Measurements from ENCODE around the gene CELF5. TPM values are rescaled to one million over a fixed set of nuclear protein-coding genes. Genes with fewer than 3 reads are reported as not detected.
A peak's percentile ranks its signal among the peaks of the same experiment; 100 is the strongest.

CELF5 gene
- total and polyA plus RNA-seq, 12 donors: not detected

- Histone ChIP-seq H3K9me3 (no peaks in the 10 kb centered on the region), H3K27ac (peak within 1 kb of the TSS in 7 of 10 donors; percentile 5 to 98 (median 39)), H3K4me1 (peaks cover 0 to 40% (median 3%) of the 10 kb centered on the region in 9 donors), H3K27me3 (no peaks in the 10 kb centered on the region), H3K4me3 (peak within 1 kb of the TSS in 6 of 10 donors; percentile 0 to 66 (median 24)), H3K36me3 (peaks cover 0 to 3% (median 0%) of the 10 kb centered on the region in 9 donors)
- DNase-seq (no peak), ATAC-seq (peak in 7 of 8 donors; percentile 30 to 67 (median 37))
- WGBS, 2 donors: 62 to 67% methylated on average over 42 of the region's 42 CpGs
- TF ChIP-seq, protein P1, sequence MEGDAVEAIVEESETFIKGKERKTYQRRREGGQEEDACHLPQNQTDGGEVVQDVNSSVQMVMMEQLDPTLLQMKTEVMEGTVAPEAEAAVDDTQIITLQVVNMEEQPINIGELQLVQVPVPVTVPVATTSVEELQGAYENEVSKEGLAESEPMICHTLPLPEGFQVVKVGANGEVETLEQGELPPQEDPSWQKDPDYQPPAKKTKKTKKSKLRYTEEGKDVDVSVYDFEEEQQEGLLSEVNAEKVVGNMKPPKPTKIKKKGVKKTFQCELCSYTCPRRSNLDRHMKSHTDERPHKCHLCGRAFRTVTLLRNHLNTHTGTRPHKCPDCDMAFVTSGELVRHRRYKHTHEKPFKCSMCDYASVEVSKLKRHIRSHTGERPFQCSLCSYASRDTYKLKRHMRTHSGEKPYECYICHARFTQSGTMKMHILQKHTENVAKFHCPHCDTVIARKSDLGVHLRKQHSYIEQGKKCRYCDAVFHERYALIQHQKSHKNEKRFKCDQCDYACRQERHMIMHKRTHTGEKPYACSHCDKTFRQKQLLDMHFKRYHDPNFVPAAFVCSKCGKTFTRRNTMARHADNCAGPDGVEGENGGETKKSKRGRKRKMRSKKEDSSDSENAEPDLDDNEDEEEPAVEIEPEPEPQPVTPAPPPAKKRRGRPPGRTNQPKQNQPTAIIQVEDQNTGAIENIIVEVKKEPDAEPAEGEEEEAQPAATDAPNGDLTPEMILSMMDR (IDR thresholded peaks at IDR 0.05): no peak
- intact Hi-C loops (cut with DNase I): no loop called here
Observed at GRCh38 chr19:3178377-3178972, 46.0 kb upstream of the CELF5 start, which contains the start of gene S1PR4. S1PR4 (plus strand) TSS chr19:3178769; CDS start chr19:3178793, 24 bp downstream.

DNA sequence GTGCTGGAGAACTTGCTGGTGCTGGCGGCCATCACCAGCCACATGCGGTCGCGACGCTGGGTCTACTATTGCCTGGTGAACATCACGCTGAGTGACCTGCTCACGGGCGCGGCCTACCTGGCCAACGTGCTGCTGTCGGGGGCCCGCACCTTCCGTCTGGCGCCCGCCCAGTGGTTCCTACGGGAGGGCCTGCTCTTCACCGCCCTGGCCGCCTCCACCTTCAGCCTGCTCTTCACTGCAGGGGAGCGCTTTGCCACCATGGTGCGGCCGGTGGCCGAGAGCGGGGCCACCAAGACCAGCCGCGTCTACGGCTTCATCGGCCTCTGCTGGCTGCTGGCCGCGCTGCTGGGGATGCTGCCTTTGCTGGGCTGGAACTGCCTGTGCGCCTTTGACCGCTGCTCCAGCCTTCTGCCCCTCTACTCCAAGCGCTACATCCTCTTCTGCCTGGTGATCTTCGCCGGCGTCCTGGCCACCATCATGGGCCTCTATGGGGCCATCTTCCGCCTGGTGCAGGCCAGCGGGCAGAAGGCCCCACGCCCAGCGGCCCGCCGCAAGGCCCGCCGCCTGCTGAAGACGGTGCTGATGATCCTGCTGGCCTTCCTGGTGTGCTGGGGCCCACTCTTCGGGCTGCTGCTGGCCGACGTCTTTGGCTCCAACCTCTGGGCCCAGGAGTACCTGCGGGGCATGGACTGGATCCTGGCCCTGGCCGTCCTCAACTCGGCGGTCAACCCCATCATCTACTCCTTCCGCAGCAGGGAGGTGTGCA is 45.3 kb upstream of the CELF5 start:
- WGBS, 2 donors: 88 to 89% methylated on average over 52 of the region's 52 CpGs
- Histone ChIP-seq H3K27me3 (no peaks in the 10 kb centered on the region), H3K9me3 (no peaks in the 10 kb centered on the region), H3K4me1 (peaks cover 0 to 41% (median 3%) of the 10 kb centered on the region in 9 donors), H3K4me3 (peak overlapping the region in 6 of 10 donors; percentile 0 to 66 (median 24)), H3K36me3 (peaks cover 0 to 3% (median 0%) of the 10 kb centered on the region in 9 donors), H3K27ac (peak overlapping the region in 7 of 10 donors; percentile 5 to 98 (median 39))
- no peak for DNase-seq
- intact Hi-C loops (cut with DNase I): no loop called here
- peak in 3 of 8 donors; percentile 7 to 18 (median 9) for ATAC-seq
- TF ChIP-seq, protein P1 (IDR thresholded peaks at IDR 0.05): no peak

GRCh38 chr19:3179739-3180293 is 44.6 kb upstream of the CELF5 start:
- H3K36me3 ChIP-seq: peaks cover 0 to 3% (median 0%) of the 10 kb centered on the region in 9 donors
- H3K4me3 ChIP-seq: peak overlapping the region in 6 of 10 donors; percentile 0 to 66 (median 24)
- DNase-seq (no peak), ATAC-seq (peak in 2 of 8 donors; percentile 3 to 8)
- peaks cover 0 to 48% (median 6%) of the 10 kb centered on the region in 9 donors for H3K4me1 ChIP-seq
- no peaks in the 10 kb centered on the region for H3K9me3 ChIP-seq
- peak overlapping the region in 3 of 10 donors; percentile 51 to 98 (median 56) for H3K27ac ChIP-seq
- WGBS, 2 donors: 86 to 88% methylated on average over 31 of the region's 31 CpGs
- TF ChIP-seq, protein P1 (IDR thresholded peaks at IDR 0.05): no peak
- H3K27me3 ChIP-seq: no peaks in the 10 kb centered on the region
- intact Hi-C loops (cut with DNase I): no loop called here
